HL-60/S4 treated with retinoic acid at 250 ng/mL for 4 days and 3 days (cell line): ENCODE results near the gene HIGD2A.
"Not testable (repeated sequence)": the region's sequence is repeated elsewhere in the genome, so short reads cannot be mapped to it uniquely, and the experiment has no call there.

Source experiments
- in situ Hi-C: fragments of 300-500 bp; cut with MboI; formaldehyde crosslinking; loops from 2 replicates; pipeline ENCODE4 v1.7.0; 2022; ENCODE audit warnings: low sequenced_read_pairs

HIGD2A gene

DNA sequence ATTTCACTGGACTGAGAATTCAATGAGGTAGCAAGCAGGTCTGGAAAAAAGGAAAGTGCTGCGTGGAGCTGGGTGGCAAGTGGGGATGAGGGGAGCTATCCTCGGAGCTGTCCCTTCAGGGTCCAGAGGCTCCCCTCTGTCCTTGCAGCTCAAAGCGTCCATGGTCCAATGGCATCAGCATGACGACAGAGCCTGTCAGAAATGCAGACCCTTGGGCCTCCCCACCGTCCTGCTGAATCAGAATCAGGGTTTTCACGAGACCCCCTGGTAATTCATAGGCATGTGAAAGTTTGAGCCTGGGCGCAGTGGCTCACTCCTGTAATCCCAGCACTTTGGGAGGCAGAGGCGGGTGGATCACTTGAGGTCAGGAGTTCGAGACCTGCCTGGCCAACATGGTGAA is 5.5 kb downstream of the HIGD2A start:
- in situ Hi-C loops: no loop called here

- in situ Hi-C loops: no loop called here
These were observed 6.5 kb downstream of the HIGD2A start for GRCh38 chr5:176394881-176395675.

GRCh38 chr5:176396330-176396729 is 7.8 kb downstream of the HIGD2A start:
- in situ Hi-C loops: no loop called here

DNA sequence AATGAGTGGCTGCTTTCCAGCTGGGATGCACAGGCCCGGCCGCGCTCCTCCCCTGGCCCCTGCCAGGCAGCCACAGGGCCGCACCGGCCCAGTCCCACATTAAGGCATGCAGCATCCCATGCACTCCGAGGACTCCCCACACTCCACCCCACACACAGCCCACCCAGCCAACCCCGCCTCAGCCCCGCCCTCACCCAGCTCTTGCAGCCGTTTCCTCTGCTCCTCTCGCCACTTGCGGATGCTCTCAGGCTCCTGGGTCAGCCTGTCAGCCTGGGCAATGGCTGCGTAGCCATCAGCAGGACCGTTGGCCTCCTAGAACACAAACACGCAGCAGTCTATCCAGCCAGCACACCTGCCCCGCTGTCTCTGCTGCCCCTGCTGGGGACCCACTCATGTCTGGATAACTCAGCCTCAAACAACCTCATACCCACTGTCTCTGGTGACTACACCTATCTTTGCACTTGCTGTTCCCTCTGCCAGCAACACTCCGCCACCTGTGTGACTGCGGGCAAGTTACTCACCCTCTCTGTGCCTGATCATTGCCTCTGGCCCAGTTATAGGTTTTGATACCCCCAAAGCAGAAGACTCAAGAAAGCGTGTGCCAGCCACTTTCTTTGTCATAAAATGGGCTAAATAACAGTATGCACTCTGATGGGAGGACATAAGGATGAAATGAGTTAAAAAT is 9.3 kb downstream of the HIGD2A start:
- in situ Hi-C loops: no loop called here

GRCh38 chr5:176400382-176401156 is 12.0 kb downstream of the HIGD2A start:
- in situ Hi-C loops: no loop called here

DNA sequence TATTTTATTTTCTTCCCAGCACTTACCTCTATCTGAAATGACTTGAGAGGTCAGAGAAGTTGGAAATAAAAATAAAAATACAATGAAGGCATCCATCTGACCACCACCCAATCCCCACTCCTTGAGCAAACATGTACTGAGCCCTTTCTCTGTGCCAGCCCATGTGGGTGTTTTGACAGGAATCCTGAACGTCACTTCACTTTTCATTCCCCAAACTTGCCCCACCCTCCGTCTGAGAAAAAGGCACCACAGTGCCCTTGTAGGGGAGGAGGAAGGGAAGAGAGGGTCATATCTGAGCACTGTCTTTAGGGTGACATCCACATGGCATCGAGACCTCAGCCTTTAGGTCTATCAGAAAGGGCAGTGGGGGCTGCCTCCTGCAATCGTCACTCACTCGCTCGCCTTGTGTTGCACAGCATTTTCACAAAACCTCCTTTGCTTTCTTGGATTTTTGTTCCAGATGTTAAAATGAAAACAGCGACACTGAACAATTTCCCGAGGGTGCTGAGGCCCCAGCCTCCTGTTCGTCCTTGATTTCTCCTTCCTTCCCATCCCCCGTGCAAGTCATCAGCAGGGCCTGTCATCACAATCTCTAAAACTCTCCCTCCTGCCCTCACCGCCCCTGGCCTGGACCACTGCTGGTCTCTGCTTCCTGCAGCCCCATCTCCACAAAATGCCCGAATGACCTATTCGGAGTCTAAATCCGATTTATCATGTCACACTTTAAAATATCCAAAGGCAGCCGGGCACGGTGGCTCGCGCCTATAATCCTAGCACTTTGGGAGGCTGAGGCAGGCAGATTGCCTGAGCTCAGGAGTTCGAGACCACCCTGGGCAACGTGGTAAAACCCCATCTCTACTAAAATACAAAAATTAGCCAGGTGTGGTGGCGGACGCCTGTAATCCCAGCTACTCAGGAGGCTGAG is 13.0 kb downstream of the HIGD2A start:
- in situ Hi-C loops: no loop called here

DNA sequence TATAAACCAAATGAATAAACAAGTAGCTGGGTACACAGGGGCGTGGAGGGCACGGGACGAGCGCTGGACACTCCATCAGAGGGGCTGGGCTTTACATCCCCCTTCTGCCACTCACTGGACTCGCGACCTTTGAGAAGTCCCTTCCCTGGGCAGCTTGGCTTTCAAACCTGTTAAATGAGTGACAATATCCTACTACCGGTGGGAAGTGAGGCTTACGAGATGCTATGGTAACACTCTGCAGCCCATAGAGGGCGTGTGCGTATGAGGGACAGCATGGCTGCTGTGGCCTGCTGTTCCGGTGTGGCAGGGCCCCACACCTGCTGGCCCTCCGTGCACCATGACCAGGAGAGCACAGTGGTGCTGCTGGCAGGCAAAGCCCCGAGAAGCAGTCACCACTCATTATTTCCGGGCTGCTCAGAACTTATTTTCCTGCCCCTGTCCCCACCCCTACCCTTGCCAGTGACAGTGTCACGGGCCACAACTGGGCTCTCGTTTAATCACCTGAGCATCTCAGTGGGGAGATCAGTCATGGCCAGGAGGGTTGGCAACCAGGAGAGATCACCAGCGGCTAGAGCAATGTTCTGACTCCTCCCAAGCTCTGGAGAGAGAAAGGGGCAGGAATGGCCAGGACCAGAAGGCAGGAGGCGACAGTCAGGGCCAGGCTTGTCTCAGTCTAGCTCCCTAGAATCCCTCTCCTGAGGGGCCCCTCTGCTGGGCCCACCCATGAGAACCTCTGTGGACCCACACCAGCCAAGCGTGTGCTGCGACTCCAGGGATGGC is 17.3 kb downstream of the HIGD2A start:
- in situ Hi-C loops: no loop called here

GRCh38 chr5:176406436-176407052 is 18.0 kb downstream of the HIGD2A start:
- in situ Hi-C loops: no loop called here

- in situ Hi-C loops: no loop called here
These were observed 19.1 kb downstream of the HIGD2A start for GRCh38 chr5:176407456-176408251.

DNA sequence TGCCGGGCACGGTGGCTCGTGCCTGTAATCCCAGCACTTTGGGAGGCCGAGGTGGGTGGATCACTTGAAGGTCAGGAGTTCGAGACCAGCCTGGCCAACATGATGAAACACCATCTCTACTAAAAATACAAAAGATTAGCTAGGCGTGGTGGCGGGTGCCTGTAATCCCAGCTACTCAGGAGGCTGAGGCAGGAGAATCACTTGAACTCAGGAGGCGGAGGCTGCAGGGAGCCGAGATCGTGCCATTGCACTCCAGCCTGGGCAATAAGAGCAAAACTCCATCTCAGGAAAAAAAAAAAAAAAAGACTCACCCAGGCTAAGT is 19.7 kb downstream of the HIGD2A start:
- in situ Hi-C loops: not testable (repeated sequence)

- in situ Hi-C loops: no loop called here
These were observed 20.0 kb downstream of the HIGD2A start for GRCh38 chr5:176408590-176408989.

DNA sequence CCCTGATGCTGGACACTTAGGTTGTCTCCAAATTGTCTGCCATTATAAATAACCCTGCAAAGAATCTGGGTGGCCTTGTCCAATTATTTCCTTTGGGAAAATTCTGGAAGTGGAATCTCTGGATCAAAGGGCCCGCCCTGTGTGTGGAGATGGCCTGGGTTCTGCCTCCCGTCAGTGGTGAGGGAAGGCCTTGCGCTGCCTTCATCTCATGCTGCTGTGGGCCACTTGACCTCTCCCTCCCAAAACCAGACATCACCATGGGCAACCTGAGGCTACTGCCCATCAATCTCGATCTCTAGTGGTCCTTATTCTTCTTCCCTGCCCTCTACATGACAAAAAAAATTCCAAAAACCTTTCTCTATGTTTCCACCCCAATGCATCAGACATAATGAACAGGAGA is 21.2 kb downstream of the HIGD2A start:
- in situ Hi-C loops: no loop called here

- in situ Hi-C loops: no loop called here
These were observed 22.1 kb downstream of the HIGD2A start for GRCh38 chr5:176410486-176411180.

GRCh38 chr5:176412517-176413254 is 24.1 kb downstream of the HIGD2A start:
- in situ Hi-C loops: no loop called here

DNA sequence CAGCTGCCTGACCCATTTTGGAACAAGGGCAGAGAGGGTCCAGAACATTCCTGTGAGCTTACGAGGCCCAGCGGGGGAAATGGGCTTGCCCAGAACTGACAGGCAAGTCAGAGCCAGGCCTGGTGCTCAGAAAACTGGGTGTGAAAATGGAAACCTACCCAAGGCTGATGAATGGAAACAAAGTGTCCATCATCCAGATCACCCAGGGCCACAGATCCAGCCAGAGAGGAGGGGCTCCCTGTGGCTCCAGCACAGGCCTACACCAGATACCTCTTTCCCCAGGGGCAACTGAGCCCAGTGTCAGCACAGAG is 24.7 kb downstream of the HIGD2A start:
- in situ Hi-C loops: no loop called here

DNA sequence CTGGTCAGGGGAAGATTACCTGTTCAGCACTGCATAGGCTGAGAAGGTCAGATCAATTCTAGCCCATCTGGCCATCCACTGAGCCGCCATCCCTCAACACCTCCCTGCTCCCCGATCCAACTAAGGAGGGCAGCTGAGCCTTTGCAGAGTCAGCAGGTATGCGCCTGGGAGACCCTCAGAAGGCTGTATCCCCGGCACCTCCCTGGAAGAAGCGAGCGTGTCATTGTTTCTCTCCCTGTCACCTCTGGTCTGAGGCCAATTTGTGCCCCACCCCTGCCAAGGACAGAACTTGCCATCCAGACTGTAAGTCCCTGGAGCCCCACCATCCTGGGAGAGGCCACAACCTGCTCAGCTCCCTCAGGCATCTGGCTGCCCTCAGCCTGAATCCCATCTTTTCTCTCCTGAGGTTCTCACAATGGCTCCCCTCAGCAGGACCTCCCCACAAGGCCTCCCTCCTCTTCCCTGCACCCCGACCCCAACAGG is 25.2 kb downstream of the HIGD2A start:
- in situ Hi-C loops: no loop called here

DNA sequence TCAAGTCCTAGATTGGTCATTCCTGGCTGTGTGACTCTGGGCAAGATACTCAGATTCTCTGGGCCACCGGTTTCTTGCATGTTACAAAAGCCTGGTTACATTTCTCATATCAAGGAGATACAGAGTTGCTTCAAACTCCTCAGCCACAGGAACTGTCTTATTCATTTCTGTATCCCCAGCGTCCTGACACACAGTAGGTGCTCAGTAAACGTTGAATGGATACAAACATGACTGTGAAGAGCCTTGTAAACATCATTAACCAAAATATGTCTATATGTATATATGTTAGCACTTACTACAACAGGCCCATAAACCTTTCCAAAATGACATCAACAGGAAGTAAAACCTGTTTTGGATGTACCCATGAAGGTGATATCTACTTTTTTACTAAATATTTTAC is 26.2 kb downstream of the HIGD2A start:
- in situ Hi-C loops: no loop called here
